Epithelial cell of proximal tubule (primary cell): Measurements from ENCODE around the gene PPA2. TPM values are rescaled to one million over a fixed set of nuclear protein-coding genes. Genes with fewer than 3 reads are reported as not detected.

Experiments
- DNase-seq: peaks from one replicate; pipeline ENCODE4 v3.0.0-alpha.2; 2011; ENCODE audit warnings: low read depth
- H3K4me3 ChIP-seq: 2 replicates; pipeline ENCODE4 v1.5.1; 2011; ENCODE audit warnings: low read depth, mild to moderate bottlenecking, low read length
- CTCF ChIP-seq: conservative IDR thresholded peaks from 2 replicates; pipeline ENCODE4 v1.5.1; 2012; ENCODE audit warnings: low read depth, mild to moderate bottlenecking, low read length
- total RNA-seq: library from RNA; depleted of rRNA; stranded (reverse); fragments of >200 nt; gene quantifications from 2 replicates; pipeline ENCODE4 v1.2.3, GENCODE V29; 2015

The PPA2 gene
- 71.3 and 156 TPM in 2 replicates for total RNA-seq

GRCh38 chr4:105473324-105474098 lies at the start of gene PPA2:
Gene PPA2, minus strand, starts transcription at chr4:105474062. Its CDS starts 12 bp downstream, at chr4:105474050.
- no peak for TF ChIP-seq CTCF
- peak within 1 kb of the TSS; percentile 78 for H3K4me3 ChIP-seq
- DNase-seq = no peak

- peak; percentile 26 for DNase-seq
- H3K4me3 ChIP-seq = no peak overlapping the region
- peak; percentile 94 for TF ChIP-seq CTCF
These were observed 47.2 kb upstream of the PPA2 start for GRCh38 chr4:105520819-105521790.

GRCh38 chr4:105510245-105510644 lies 36.4 kb upstream of the PPA2 start:
- DNase-seq = no peak
- no peak for TF ChIP-seq CTCF
- no peak overlapping the region for H3K4me3 ChIP-seq

GRCh38 chr4:105509714-105510113 lies 35.9 kb upstream of the PPA2 start:
- DNase-seq = no peak
- no peak for TF ChIP-seq CTCF
- no peak overlapping the region for H3K4me3 ChIP-seq

GRCh38 chr4:105509291-105509690 lies 35.4 kb upstream of the PPA2 start:
- TF ChIP-seq CTCF = no peak
- no peak for DNase-seq
- H3K4me3 ChIP-seq = no peak overlapping the region

GRCh38 chr4:105504744-105505143 lies 30.9 kb upstream of the PPA2 start:
- DNase-seq = no peak
- H3K4me3 ChIP-seq = no peak overlapping the region
- TF ChIP-seq CTCF = no peak
